ENCODE data around the gene COMMD4.
"Not testable (repeated sequence)": the region's sequence is repeated elsewhere in the genome, so short reads cannot be mapped to it uniquely, and the experiment has no call there.

The COMMD4 gene

GRCh38 chr15:75383986-75384385 is 48.1 kb downstream of the COMMD4 start:
- not testable (repeated sequence) for DNase-seq

Measured in CD4-positive, alpha-beta T cell treated with Interleukin-1 beta for 1 hour (primary cell).